ENCODE measurements around the gene ZNF202.

DNA sequence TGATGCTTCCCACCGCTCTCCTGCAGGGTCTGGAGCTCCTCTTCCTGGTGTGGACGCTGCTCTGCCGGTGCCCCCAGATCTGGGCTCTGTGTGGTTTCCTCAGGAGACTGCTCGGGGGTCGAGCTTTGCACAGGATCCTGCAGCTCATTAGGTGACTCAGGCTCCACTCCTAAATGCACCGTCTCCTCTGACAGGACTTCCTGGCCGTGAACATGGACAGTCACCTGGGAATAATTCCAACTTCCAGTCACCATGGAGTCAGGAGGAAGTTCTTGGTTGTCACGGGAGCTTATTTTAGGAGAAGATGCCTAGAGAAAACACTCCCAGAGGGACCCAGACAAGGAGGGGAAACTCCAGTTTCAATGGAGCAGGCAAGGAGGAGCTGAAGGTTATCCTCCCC is 11.9 kb downstream of the ZNF202 start:
- TF ChIP-seq, protein P1, sequence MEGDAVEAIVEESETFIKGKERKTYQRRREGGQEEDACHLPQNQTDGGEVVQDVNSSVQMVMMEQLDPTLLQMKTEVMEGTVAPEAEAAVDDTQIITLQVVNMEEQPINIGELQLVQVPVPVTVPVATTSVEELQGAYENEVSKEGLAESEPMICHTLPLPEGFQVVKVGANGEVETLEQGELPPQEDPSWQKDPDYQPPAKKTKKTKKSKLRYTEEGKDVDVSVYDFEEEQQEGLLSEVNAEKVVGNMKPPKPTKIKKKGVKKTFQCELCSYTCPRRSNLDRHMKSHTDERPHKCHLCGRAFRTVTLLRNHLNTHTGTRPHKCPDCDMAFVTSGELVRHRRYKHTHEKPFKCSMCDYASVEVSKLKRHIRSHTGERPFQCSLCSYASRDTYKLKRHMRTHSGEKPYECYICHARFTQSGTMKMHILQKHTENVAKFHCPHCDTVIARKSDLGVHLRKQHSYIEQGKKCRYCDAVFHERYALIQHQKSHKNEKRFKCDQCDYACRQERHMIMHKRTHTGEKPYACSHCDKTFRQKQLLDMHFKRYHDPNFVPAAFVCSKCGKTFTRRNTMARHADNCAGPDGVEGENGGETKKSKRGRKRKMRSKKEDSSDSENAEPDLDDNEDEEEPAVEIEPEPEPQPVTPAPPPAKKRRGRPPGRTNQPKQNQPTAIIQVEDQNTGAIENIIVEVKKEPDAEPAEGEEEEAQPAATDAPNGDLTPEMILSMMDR (IDR thresholded peaks at IDR 0.05; ENCODE audit: insufficient read depth, low read depth, low read length) = no peak
- no peak for TF ChIP-seq EZH2 (IDR thresholded peaks at IDR 0.05; ENCODE audit: insufficient read depth, low read length)
